HG03442 (cell line): ENCODE measurements around the gene IL17RA.

Experiments
- ATAC-seq: cut with Tn5 transposase; IDR thresholded peaks from one replicate; pipeline ENCODE4 v1.9.1; 2021; ENCODE audit warnings: mild to moderate bottlenecking, moderate library complexity; ENCODE audit not compliant: unreplicated experiment

Gene IL17RA, protein sequence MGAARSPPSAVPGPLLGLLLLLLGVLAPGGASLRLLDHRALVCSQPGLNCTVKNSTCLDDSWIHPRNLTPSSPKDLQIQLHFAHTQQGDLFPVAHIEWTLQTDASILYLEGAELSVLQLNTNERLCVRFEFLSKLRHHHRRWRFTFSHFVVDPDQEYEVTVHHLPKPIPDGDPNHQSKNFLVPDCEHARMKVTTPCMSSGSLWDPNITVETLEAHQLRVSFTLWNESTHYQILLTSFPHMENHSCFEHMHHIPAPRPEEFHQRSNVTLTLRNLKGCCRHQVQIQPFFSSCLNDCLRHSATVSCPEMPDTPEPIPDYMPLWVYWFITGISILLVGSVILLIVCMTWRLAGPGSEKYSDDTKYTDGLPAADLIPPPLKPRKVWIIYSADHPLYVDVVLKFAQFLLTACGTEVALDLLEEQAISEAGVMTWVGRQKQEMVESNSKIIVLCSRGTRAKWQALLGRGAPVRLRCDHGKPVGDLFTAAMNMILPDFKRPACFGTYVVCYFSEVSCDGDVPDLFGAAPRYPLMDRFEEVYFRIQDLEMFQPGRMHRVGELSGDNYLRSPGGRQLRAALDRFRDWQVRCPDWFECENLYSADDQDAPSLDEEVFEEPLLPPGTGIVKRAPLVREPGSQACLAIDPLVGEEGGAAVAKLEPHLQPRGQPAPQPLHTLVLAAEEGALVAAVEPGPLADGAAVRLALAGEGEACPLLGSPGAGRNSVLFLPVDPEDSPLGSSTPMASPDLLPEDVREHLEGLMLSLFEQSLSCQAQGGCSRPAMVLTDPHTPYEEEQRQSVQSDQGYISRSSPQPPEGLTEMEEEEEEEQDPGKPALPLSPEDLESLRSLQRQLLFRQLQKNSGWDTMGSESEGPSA

DNA sequence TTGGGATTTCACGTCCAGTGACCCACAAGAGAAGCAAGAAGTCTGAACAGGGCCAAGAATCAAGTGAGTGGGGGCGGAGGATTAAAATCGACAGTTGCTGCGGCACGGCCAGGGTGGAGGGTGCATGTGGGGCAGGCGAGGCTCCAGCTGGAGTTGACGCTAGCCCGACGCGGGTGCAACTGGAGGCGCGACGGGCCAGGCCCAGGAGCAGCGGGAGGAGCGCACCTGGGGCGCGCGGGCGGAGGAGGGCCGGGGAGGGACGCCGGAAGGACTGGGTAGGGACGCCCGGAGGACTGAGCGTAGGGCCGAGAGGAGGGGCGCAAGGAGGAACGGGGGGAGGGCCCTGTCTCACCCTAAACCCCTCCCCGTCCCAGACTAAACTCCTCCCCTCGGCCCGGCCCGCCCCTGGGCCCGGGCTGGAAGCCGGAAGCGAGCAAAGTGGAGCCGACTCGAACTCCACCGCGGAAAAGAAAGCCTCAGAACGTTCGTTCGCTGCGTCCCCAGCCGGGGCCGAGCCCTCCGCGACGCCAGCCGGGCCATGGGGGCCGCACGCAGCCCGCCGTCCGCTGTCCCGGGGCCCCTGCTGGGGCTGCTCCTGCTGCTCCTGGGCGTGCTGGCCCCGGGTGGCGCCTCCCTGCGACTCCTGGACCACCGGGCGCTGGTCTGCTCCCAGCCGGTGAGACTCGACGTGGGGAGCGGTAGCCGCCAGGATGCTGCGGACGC is at the start of gene IL17RA:
Gene IL17RA (plus strand): TSS at position 447 of the 723 bp plus-strand sequence. CDS start 92 bp downstream, at position 539.
- ATAC-seq: peak; percentile 90

DNA sequence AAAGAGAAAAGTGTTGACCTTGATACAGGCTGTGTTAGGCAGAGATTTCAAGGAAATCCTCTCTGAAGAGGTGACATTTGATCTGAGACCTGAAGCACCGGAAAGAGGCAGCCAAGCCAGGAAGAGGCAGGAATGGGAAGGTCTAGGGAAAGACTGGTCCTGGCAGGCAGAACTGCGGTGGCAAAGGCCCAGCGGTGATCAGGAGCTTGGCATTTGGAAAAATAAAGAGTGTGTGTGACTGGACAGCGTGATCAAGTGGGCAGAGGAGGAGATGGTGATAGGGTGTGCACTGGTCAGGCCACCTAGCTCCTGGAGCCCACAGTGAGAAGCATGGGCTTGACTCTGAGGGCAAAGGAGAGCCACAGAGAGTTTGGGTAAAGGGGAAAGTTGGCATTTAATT is 49.6 kb upstream of the IL17RA start:
- ATAC-seq: no peak

- peak; percentile 24 for ATAC-seq
Measured at GRCh38 chr22:17035976-17036841, 48.6 kb upstream of the IL17RA start.

GRCh38 chr22:17036842-17037711 is 47.7 kb upstream of the IL17RA start:
- ATAC-seq: peak; percentile 68

DNA sequence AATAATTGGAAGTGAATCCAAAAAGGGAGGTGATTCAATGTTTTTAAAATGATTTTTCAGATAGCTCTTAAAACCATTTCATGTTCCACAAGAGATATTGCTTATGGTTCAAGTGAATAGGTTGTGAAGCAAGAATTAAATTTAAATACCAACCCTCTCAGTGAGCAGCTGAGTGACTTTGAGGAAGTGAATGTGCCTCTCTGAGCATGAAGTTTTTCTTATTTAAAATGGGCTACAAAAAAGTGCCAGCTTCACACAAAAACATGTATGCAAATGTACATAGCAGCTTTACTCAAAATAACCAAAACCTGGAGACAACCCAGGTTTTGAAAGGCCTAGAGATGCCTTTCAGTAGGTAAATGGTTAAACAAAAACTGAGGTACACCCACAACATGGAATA is 41.3 kb upstream of the IL17RA start:
- ATAC-seq: no peak

- ATAC-seq: no peak
Measured at GRCh38 chr22:17046566-17047348, 38.0 kb upstream of the IL17RA start.

GRCh38 chr22:17047656-17048055 is 37.1 kb upstream of the IL17RA start:
- ATAC-seq: no peak

- no peak for ATAC-seq
Measured at GRCh38 chr22:17056058-17056457, 28.7 kb upstream of the IL17RA start.

GRCh38 chr22:17056807-17057206 is 28.0 kb upstream of the IL17RA start:
- ATAC-seq: no peak

DNA sequence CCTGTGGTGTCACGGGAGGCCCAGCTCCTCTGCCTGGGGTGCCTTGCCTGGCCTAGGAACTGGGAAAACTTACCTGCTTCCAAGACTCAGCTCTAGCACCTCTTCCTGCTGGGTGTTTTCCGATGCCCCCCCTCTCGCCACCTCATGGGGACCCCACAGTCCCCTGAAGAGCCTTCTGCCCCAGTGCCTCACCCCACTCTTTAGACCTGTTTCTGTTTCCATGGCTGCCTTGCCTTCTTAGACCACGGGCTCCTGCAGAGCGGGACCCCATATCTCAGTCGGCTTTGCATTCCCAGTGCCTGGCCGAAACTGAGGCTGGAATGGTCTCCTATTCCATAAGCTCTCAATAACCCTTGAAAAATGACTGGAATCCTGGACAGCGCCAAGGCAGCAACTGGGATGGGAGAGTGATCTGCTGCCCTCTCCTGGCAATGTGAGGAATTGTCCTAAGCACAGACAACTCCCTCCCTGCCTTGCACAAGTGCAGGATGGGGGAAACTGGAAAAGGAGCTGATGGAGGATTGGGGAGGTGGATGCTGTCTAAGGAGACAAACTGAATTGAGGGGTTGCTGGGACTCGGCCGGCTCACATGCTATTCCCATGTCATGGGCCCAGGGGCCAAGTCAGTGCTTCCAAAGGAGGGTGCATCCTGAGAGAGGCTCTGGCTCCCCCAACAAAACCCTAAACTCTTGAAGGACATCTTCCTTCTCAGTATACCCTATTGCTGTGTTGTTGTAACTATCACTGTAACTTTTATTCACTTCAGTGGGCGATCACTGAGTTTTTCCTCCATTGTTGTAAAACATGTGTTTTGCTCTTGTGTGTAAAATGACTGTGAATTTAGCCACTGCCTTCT is 26.6 kb upstream of the IL17RA start:
- ATAC-seq: no peak

GRCh38 chr22:17060126-17060525 is 24.7 kb upstream of the IL17RA start:
- no peak for ATAC-seq

DNA sequence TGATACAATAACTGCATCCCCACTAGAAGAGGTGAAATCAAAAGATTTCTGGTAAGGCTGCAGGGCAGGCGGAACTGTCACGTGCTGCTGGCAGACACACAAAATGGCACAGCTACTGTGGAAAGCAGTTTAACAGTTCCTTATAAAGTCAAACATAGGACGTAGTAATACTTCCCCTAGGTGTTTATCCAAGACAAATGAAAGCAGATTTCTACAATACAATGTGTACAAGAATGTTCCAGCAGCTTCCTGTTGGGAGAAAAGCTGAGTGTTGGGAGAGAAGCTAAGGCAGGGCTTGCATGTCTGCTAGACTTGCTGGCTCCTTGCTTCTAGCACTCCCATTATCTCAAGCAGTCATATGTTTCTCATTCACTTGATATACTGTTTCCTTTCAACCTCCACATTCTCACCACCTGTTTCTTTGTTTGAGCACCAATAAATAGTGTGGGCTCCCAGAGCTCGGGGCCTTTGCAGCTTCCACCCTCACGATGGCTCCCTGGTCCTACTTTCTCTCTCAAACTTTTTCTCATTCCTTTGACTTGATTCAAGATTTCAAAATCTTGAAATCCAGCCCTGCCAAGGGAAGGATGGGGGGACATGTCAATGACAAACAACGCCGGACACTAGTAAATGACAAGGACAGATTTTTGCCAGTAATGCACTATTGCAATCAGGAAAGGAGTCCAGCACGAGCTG is 21.2 kb upstream of the IL17RA start:
- ATAC-seq: no peak

DNA sequence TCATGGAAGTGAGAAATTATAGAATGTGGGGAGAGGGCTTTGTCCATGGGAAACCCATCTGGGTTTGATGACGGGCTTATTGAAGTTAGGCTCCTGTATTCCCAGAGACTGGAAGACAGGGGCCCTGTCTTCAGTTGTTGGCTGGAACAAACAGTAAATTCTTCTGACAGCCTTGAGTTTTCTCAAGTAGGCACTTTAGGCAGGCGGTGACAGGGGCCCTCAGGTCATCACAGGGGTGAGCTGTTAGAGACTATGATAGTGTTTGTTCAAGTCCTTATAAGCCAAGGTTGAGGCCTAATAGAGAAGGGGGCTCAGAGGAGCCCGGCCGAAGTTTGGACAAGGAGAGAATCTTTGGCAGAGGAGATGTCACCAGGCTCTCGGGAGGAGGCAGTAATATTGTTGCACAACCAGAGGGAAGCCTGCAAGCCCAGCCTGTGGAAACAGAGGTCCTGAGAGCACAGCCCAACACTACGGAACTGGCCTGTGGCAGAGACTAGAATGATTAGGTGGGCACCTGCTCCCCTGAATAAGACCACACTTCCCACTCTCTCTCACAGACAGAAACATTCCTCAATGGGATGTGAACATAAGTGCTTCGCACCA is 20.2 kb upstream of the IL17RA start:
- ATAC-seq: no peak

- no peak for ATAC-seq
Measured at GRCh38 chr22:17065433-17065832, 19.4 kb upstream of the IL17RA start.

- ATAC-seq: no peak
Measured at GRCh38 chr22:17072877-17073276, 11.9 kb upstream of the IL17RA start.

GRCh38 chr22:17074648-17075002 is 10.2 kb upstream of the IL17RA start:
- no peak for ATAC-seq

- ATAC-seq: no peak
Measured at GRCh38 chr22:17077255-17077654, 7.5 kb upstream of the IL17RA start.
